Dedifferentiated amniotic fluid mesenchymal stem cell (primary cell): ENCODE measurements around the gene CLCN7.
A peak's percentile ranks its signal among the peaks of the same experiment; 100 is the strongest.

Source experiments
- DNase-seq: peaks from one replicate; pipeline ENCODE4 v3.0.0-alpha.2; 2016; ENCODE audit errors: extremely low spot score

The CLCN7 gene

GRCh38 chr16:1502092-1503004, 27.5 kb upstream of the CLCN7 start:
- DNase-seq, result no peak

- DNase-seq, result no peak
These were observed 26.8 kb upstream of the CLCN7 start for GRCh38 chr16:1501630-1502029.

GRCh38 chr16:1500465-1501150, 25.8 kb upstream of the CLCN7 start:
- no peak for DNase-seq

GRCh38 chr16:1499756-1500464, 25.1 kb upstream of the CLCN7 start:
- DNase-seq, result no peak

GRCh38 chr16:1498899-1499676, 24.3 kb upstream of the CLCN7 start:
- DNase-seq, result no peak

- DNase-seq, result no peak
These were observed 22.3 kb upstream of the CLCN7 start for GRCh38 chr16:1497014-1497598.

- DNase-seq, result no peak
These were observed 21.6 kb upstream of the CLCN7 start for GRCh38 chr16:1496464-1496863.

- no peak for DNase-seq
These were observed 21.0 kb upstream of the CLCN7 start for GRCh38 chr16:1495889-1496262.

- no peak for DNase-seq
These were observed 20.5 kb upstream of the CLCN7 start for GRCh38 chr16:1495211-1495888.

- no peak for DNase-seq
These were observed 19.9 kb upstream of the CLCN7 start for GRCh38 chr16:1494711-1495110.

GRCh38 chr16:1494129-1494640, 19.4 kb upstream of the CLCN7 start:
- no peak for DNase-seq

- DNase-seq, result no peak
These were observed 18.9 kb upstream of the CLCN7 start for GRCh38 chr16:1493746-1494094.

GRCh38 chr16:1492923-1493745, 18.3 kb upstream of the CLCN7 start, which contains the start of gene TELO2:
TSS of gene TELO2 (plus strand) at chr16:1493360. CDS start at chr16:1494282, 922 bp downstream.
- peak; percentile 68 for DNase-seq

- no peak for DNase-seq
These were observed 17.5 kb upstream of the CLCN7 start for GRCh38 chr16:1492082-1492922.

GRCh38 chr16:1491327-1491726, 16.5 kb upstream of the CLCN7 start:
- DNase-seq, result no peak

- no peak for DNase-seq
These were observed 14.2 kb upstream of the CLCN7 start for GRCh38 chr16:1489077-1489476.

- no peak for DNase-seq
These were observed 13.8 kb upstream of the CLCN7 start, which contains the start of gene PTX4 for GRCh38 chr16:1488619-1489018. TSS of gene PTX4 (minus strand) at chr16:1488944. CDS start at chr16:1488909, 35 bp downstream.

- no peak for DNase-seq
These were observed 13.3 kb upstream of the CLCN7 start for GRCh38 chr16:1488054-1488601.
